ENCODE measurements around the gene VDAC1. TPM values are rescaled to one million over a fixed set of nuclear protein-coding genes. Genes with fewer than 3 reads are reported as not detected.

VDAC1 gene
- total and polyA plus RNA-seq, 2 donors (not counting 1 experiment from before 2014, with no cell fraction given): 27.8 to 60.7 TPM

DNA sequence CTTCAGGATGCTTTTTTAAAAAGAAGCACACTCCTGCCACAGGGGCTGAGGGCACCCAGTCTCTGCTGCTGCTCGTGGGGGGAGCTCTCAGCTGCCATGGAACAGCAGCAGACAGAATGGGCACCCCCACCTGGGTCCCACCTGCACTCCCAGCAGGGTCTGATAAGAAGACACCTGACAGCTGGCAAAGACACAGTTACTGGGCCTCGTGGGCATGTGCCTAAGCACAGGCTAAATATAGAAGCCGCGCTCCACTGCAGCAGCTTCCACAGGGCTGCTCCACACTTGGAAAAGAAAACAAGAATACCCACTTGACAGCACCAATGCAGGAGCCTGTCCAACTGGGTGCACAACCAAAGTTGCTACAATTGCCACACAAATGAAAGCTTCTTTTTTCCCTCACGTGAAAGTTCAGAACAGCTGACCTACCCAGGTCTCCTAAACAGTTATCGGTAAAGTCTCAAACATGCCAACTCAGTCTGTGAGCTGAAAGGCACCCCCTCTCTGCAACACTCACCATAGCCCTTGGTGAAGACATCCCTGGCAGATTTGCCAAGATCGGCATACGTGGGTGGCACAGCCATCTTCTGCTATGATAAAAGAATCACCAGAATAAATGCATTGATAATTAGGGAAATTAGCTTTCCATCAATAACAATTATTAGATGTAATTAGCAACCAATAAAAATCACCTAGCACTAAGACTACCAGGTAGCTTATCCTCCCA lies 12.2 kb downstream of the VDAC1 start:
- no peaks in the 10 kb centered on the region for H3K9me3 Mint-ChIP-seq (ENCODE audit: insufficient read depth)
- Histone ChIP-seq H3K27ac (ENCODE audit: low read length in 2 of 2) (no peak overlapping the region), H3K4me1 (ENCODE audit: control insufficient read depth in 2 of 2, insufficient read depth in 2 of 2, low read length in 2 of 2) (peaks cover 16 to 22% of the 10 kb centered on the region in 2 donors), H3K4me2 (replicated peaks; ENCODE audit: low read depth, low read length, poor library complexity, severe bottlenecking) (no peak overlapping the region), H3K79me2 (ENCODE audit: control insufficient read depth, insufficient read depth, low read length) (peaks cover 85% of the 10 kb centered on the region), H3K27me3 (replicated peaks in 1 of 4; ENCODE audit: control extremely low read depth in 1 of 4, control insufficient read depth in 3 of 4, insufficient read depth in 4 of 4, low read length in 3 of 4) (no peaks in the 10 kb centered on the region), H3K9ac (ENCODE audit: low read length) (no peak overlapping the region), H3K4me3 (ENCODE audit: control extremely low read depth in 1 of 5, extremely low read depth in 1 of 5, insufficient read depth in 1 of 5, low read depth in 2 of 5, low read length in 4 of 5) (no peak overlapping the region), H3K36me3 (replicated peaks in 1 of 2; ENCODE audit: control extremely low read depth in 1 of 2, control insufficient read depth in 1 of 2, extremely low read depth in 1 of 2, insufficient read depth in 2 of 2, low read length in 1 of 2) (peaks cover 4 to 32% of the 10 kb centered on the region in 2 experiments), H3K9me3 (ENCODE audit: control extremely low read depth in 1 of 3, control insufficient read depth in 2 of 3, insufficient read depth in 1 of 3, low read length in 2 of 3) (no peaks in the 10 kb centered on the region), H2AFZ (ENCODE audit: insufficient read depth, low read depth, low read length, poor library complexity, severe bottlenecking) (no peak overlapping the region), H4K20me1 (ENCODE audit: control insufficient read depth, insufficient read depth, low read length, poor library complexity, severe bottlenecking) (peaks cover 41% of the 10 kb centered on the region)
- DNase-seq (no peak), ATAC-seq (ENCODE audit: low read depth) (no peak)
- POLR2A ChIA-PET: interaction anchor here (0.5 kb wide), 3 partner anchors 31 to 311 kb away, joined by 6 to 7 read pairs (median 7); no protein-coding TSS in a partner anchor
- WGBS (ENCODE audit: insufficient coverage): 45% methylated on average over 6 of the region's 8 CpGs
- peaks cover 50% of the 10 kb centered on the region for H3K4me1 Mint-ChIP-seq
- peak overlapping the region; percentile 29 for H3K27ac Mint-ChIP-seq
- CTCF ChIA-PET: interaction anchor here (0.6 to 2.2 kb wide), 6 partner anchors 11 to 1066 kb away, joined by 4 to 15 read pairs (median 4); partner anchors contain the start of gene VDAC1
- H3K27me3 Mint-ChIP-seq: no peaks in the 10 kb centered on the region
- TF ChIP-seq, protein P1, sequence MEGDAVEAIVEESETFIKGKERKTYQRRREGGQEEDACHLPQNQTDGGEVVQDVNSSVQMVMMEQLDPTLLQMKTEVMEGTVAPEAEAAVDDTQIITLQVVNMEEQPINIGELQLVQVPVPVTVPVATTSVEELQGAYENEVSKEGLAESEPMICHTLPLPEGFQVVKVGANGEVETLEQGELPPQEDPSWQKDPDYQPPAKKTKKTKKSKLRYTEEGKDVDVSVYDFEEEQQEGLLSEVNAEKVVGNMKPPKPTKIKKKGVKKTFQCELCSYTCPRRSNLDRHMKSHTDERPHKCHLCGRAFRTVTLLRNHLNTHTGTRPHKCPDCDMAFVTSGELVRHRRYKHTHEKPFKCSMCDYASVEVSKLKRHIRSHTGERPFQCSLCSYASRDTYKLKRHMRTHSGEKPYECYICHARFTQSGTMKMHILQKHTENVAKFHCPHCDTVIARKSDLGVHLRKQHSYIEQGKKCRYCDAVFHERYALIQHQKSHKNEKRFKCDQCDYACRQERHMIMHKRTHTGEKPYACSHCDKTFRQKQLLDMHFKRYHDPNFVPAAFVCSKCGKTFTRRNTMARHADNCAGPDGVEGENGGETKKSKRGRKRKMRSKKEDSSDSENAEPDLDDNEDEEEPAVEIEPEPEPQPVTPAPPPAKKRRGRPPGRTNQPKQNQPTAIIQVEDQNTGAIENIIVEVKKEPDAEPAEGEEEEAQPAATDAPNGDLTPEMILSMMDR (IDR thresholded peaks at IDR 0.05): no peak
- no peak for TF ChIP-seq EZH2 (IDR thresholded peaks at IDR 0.05; ENCODE audit: borderline replicate concordance, insufficient read depth, low read depth, low read length, poor library complexity, severe bottlenecking)
- intact Hi-C loops (cut with micrococcal nuclease): no loop called here
- no peak overlapping the region for H3K4me3 Mint-ChIP-seq
